Islet of Langerhans (tissue), 1 donor: ENCODE measurements around the gene DNAH11.
"Not testable (repeated sequence)": the region's sequence is repeated elsewhere in the genome, so short reads cannot be mapped to it uniquely, and the experiment has no call there.

Source experiments
- FAIRE-seq: peaks from one replicate; lab custom pipeline; 2011; peaks lifted over from hg19 to GRCh38; lab: Jason Lieb, UNC

Gene DNAH11

GRCh38 chr7:21933293-21933692 is 390.5 kb downstream of the DNAH11 start:
- FAIRE-seq, result not testable (repeated sequence)

- no peak for FAIRE-seq
Observed at GRCh38 chr7:21934808-21935207, 392.0 kb downstream of the DNAH11 start.

GRCh38 chr7:21938463-21938862 is 395.6 kb downstream of the DNAH11 start:
- FAIRE-seq, result no peak

- FAIRE-seq, result peak; percentile 95
Observed at GRCh38 chr7:21939136-21939857, 396.5 kb downstream of the DNAH11 start.

- FAIRE-seq, result no peak
Observed at GRCh38 chr7:21939858-21940372, 397.1 kb downstream of the DNAH11 start.

- no peak for FAIRE-seq
Observed at GRCh38 chr7:21941611-21942141, 398.8 kb downstream of the DNAH11 start.

- FAIRE-seq, result no peak
Observed at GRCh38 chr7:21942955-21943354, 400.1 kb downstream of the DNAH11 start.

GRCh38 chr7:21943436-21943835 is 400.6 kb downstream of the DNAH11 start:
- FAIRE-seq, result no peak

- no peak for FAIRE-seq
Observed at GRCh38 chr7:21944616-21945453, 402.0 kb downstream of the DNAH11 start.

- FAIRE-seq, result no peak
Observed at GRCh38 chr7:21945454-21946221, 402.8 kb downstream of the DNAH11 start, which contains the start of gene CDCA7L. Gene CDCA7L, minus strand, starts transcription at chr7:21945899. Its CDS starts 95 bp downstream, at chr7:21945804.

- FAIRE-seq, result no peak
Observed at GRCh38 chr7:21946222-21946709, 403.4 kb downstream of the DNAH11 start.

GRCh38 chr7:21947056-21947455 is 404.2 kb downstream of the DNAH11 start:
- FAIRE-seq, result no peak

GRCh38 chr7:21947946-21948345 is 405.1 kb downstream of the DNAH11 start:
- no peak for FAIRE-seq

GRCh38 chr7:21948364-21948763 is 405.5 kb downstream of the DNAH11 start:
- no peak for FAIRE-seq

- FAIRE-seq, result no peak
Observed at GRCh38 chr7:21948887-21949540, 406.2 kb downstream of the DNAH11 start.
